RWPE1 (cell line): Measurements from ENCODE around the gene GHRL.

Experiments
- CTCF ChIA-PET: fragments of 350-600 bp; sonication (Branson Sonifier 250); formaldehyde crosslinking; extraction: SDS; loops from one replicate; lab custom pipeline; 2021; lab: Yijun Ruan, JAX
- POLR2A ChIA-PET: fragments of 400-600 bp; formaldehyde crosslinking; extraction: SDS; loops from one replicate; lab custom pipeline; 2020; ENCODE audit warnings: antibody characterized with exemption; ENCODE audit not compliant: low non-redundant PET; lab: Yijun Ruan, JAX
- DNase-seq: peaks from one replicate; pipeline ENCODE4 v3.0.0; 2012; ENCODE audit warnings: low spot score
- H3K27ac ChIP-seq: fragments of 450-650 bp; 2 replicates; pipeline ENCODE4 v1.5.1; 2017
- TF ChIP-seq, protein P1 (sequence below): fragments of 450-650 bp; conservative IDR thresholded peaks from 2 replicates; pipeline ENCODE4 v1.5.1; 2017; ENCODE audit warnings: low read depth, mild to moderate bottlenecking

The GHRL gene

GRCh38 chr3:10334042-10334441, 41.3 kb upstream of the GHRL start:
- ChIA-PET CTCF (no interaction called here), POLR2A (no interaction called here)
- TF ChIP-seq, protein P1, sequence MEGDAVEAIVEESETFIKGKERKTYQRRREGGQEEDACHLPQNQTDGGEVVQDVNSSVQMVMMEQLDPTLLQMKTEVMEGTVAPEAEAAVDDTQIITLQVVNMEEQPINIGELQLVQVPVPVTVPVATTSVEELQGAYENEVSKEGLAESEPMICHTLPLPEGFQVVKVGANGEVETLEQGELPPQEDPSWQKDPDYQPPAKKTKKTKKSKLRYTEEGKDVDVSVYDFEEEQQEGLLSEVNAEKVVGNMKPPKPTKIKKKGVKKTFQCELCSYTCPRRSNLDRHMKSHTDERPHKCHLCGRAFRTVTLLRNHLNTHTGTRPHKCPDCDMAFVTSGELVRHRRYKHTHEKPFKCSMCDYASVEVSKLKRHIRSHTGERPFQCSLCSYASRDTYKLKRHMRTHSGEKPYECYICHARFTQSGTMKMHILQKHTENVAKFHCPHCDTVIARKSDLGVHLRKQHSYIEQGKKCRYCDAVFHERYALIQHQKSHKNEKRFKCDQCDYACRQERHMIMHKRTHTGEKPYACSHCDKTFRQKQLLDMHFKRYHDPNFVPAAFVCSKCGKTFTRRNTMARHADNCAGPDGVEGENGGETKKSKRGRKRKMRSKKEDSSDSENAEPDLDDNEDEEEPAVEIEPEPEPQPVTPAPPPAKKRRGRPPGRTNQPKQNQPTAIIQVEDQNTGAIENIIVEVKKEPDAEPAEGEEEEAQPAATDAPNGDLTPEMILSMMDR, result no peak
- no peak for DNase-seq
- H3K27ac ChIP-seq, result no peak overlapping the region

- ChIA-PET POLR2A (no interaction called here), CTCF (no interaction called here)
- H3K27ac ChIP-seq, result no peak overlapping the region
- TF ChIP-seq, protein P1, result no peak
- DNase-seq, result no peak
These were observed 40.6 kb upstream of the GHRL start for GRCh38 chr3:10333349-10333650.

GRCh38 chr3:10332481-10333348, 40.0 kb upstream of the GHRL start:
- DNase-seq, result no peak
- TF ChIP-seq, protein P1, result no peak
- no peak overlapping the region for H3K27ac ChIP-seq
- POLR2A ChIA-PET, result no interaction called here
- CTCF ChIA-PET, result interaction anchor here (1.0 kb wide), 1 partner anchor 11 kb away, joined by 3 read pairs; no protein-coding TSS in a partner anchor

DNA sequence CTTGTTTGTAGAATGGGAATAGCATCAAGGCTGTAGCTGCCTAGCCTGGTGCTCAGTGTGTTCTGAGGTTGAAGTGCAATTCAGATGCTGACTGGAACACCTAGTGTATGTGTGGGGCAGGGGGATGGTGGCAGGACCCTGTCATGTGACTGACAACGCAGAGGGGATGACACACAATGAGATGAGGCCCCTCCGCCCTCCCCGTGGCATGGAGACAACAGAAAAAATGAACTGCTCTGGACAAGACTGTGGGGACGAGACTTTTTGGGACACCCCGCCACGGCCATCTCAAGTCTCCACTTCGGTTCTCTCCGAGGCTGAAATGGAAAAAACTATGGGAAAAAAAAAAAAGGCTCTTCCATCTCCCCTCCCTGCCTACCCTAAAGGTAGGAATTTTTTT, 38.6 kb upstream of the GHRL start:
- no peak for DNase-seq
- ChIA-PET POLR2A (no interaction called here), CTCF (no interaction called here)
- TF ChIP-seq, protein P1, result no peak
- H3K27ac ChIP-seq, result no peak overlapping the region

- POLR2A ChIA-PET, result no interaction called here
- no peak overlapping the region for H3K27ac ChIP-seq
- CTCF ChIA-PET, result no interaction called here
- DNase-seq, result no peak
- TF ChIP-seq, protein P1, result no peak
These were observed 37.6 kb upstream of the GHRL start for GRCh38 chr3:10330319-10330718.

DNA sequence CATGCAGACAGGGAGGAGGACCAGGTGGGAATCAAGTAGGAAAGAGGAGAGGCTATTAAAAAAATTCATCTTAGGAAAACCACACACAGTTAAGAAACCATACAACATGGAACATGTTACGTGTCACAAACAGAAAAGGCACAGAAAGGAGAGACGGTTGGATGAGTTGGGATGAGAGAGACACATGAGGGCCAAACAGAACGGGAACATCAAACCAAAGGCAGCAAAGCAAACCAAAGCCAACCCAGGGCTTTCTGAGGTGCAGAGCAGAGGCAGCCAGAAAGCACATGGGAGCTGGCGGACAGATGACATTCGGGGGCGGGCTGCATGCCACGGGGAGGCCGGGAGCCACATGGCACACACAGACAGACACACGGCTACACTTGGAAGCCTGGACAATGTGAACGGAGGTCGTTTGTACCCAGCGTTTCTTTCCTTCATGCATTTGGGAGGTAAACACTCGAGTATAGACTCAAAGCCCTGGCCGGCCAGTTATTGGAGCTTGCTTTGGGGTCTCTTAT, 36.8 kb upstream of the GHRL start:
- no peak for DNase-seq
- CTCF ChIA-PET, result no interaction called here
- POLR2A ChIA-PET, result no interaction called here
- TF ChIP-seq, protein P1, result no peak
- no peak overlapping the region for H3K27ac ChIP-seq
